Ecto neural progenitor cell (in vitro differentiated cells): ENCODE data around the gene DLX1.

Experiments
- DNase-seq: peaks from one replicate; pipeline ENCODE4 v3.0.0-alpha.2; 2018; ENCODE audit warnings: low spot score

Gene DLX1

GRCh38 chr2:172087207-172087779 is 2.0 kb downstream of the DLX1 start:
- DNase-seq: no peak

GRCh38 chr2:172087780-172088244 is 2.5 kb downstream of the DLX1 start:
- peak; percentile 58 for DNase-seq

GRCh38 chr2:172088245-172089004 is 3.1 kb downstream of the DLX1 start:
- DNase-seq: peak; percentile 67

- DNase-seq: no peak
Observed at GRCh38 chr2:172089005-172089504, 3.7 kb downstream of the DLX1 start.

GRCh38 chr2:172089633-172090032 is 4.3 kb downstream of the DLX1 start:
- DNase-seq: no peak

GRCh38 chr2:172090044-172090961 is 5.0 kb downstream of the DLX1 start:
- no peak for DNase-seq

GRCh38 chr2:172091000-172091641 is 5.8 kb downstream of the DLX1 start:
- DNase-seq: no peak

- DNase-seq: no peak
Observed at GRCh38 chr2:172091761-172092566, 6.7 kb downstream of the DLX1 start.

- DNase-seq: no peak
Observed at GRCh38 chr2:172092716-172093415, 7.6 kb downstream of the DLX1 start.

GRCh38 chr2:172093416-172094293 is 8.3 kb downstream of the DLX1 start:
- no peak for DNase-seq

GRCh38 chr2:172094294-172095145 is 9.2 kb downstream of the DLX1 start:
- DNase-seq: peak; percentile 68

GRCh38 chr2:172095146-172095904 is 10.0 kb downstream of the DLX1 start:
- DNase-seq: peak; percentile 78

- DNase-seq: peak; percentile 64
Observed at GRCh38 chr2:172095905-172096625, 10.8 kb downstream of the DLX1 start.

- peak; percentile 71 for DNase-seq
Observed at GRCh38 chr2:172096626-172097547, 11.6 kb downstream of the DLX1 start.

GRCh38 chr2:172097557-172098131 is 12.3 kb downstream of the DLX1 start:
- DNase-seq: no peak

GRCh38 chr2:172098287-172098649 is 13.0 kb downstream of the DLX1 start:
- DNase-seq: no peak
